Chondrocyte (in vitro differentiated cells): Measurements from ENCODE around the gene TSPYL1. TPM values are rescaled to one million over a fixed set of nuclear protein-coding genes. Genes with fewer than 3 reads are reported as not detected.

Experiments
- DNase-seq: peaks from one replicate; pipeline ENCODE4 v3.0.0; 2021; ENCODE audit warnings: mixed read lengths, low spot score
- H3K27ac Mint-ChIP-seq: one replicate; pipeline ENCODE4 v1.8.0; 2021; ENCODE audit warnings: mild to moderate bottlenecking, moderate library complexity, mixed read lengths; ENCODE audit not compliant: unreplicated experiment
- H3K27me3 Mint-ChIP-seq: 2 replicates; pipeline ENCODE4 v1.8.0; 2021; ENCODE audit warnings: low read depth, mixed read lengths
- H3K36me3 Mint-ChIP-seq: 2 replicates; pipeline ENCODE4 v1.8.0; 2021; ENCODE audit warnings: low read depth, mixed read lengths
- H3K4me1 Mint-ChIP-seq: 2 replicates; pipeline ENCODE4 v1.8.0; 2021; ENCODE audit warnings: low read depth, mild to moderate bottlenecking, mixed read lengths
- H3K4me3 Mint-ChIP-seq: one replicate; pipeline ENCODE4 v1.8.0; 2021; ENCODE audit warnings: mild to moderate bottlenecking, moderate library complexity, mixed read lengths; ENCODE audit not compliant: unreplicated experiment
- H3K9me3 Mint-ChIP-seq: 2 replicates; pipeline ENCODE4 v1.8.0; 2021; ENCODE audit warnings: low read depth, mixed read lengths
- CTCF ChIP-seq: fragments of 200-600 bp; sonication (generic); IDR thresholded peaks from 2 replicates; pipeline ENCODE4 v1.5.0; 2021; ENCODE audit warnings: antibody characterized with exemption, mild to moderate bottlenecking, moderate library complexity
- total RNA-seq: library from RNA; stranded (reverse); gene quantifications from 3 replicates; pipeline ENCODE4 v1.2.1, GENCODE V29; 2021

Gene TSPYL1
- total RNA-seq, 1 donor from 2014 or later = 66.0 TPM

- Mint-ChIP-seq H3K9me3 (no peaks in the 10 kb centered on the region), H3K27me3 (no peaks in the 10 kb centered on the region), H3K27ac (peak overlapping the region; percentile 98), H3K4me1 (peaks cover 55% of the 10 kb centered on the region), H3K36me3 (peaks cover 13% of the 10 kb centered on the region), H3K4me3 (peak overlapping the region; percentile 99)
- no peak for DNase-seq
- no peak for TF ChIP-seq CTCF
Observed at GRCh38 chr6:116280161-116280932, 617 bp upstream of the TSPYL1 start.

GRCh38 chr6:116278854-116279231, 887 bp downstream of the TSPYL1 start:
- peaks cover 59% of the 10 kb centered on the region for H3K4me1 Mint-ChIP-seq
- no peak for TF ChIP-seq CTCF
- H3K4me3 Mint-ChIP-seq = peak overlapping the region; percentile 99
- H3K27me3 Mint-ChIP-seq = no peaks in the 10 kb centered on the region
- DNase-seq = peak; percentile 49
- H3K27ac Mint-ChIP-seq = peak overlapping the region; percentile 98
- no peaks in the 10 kb centered on the region for H3K9me3 Mint-ChIP-seq
- H3K36me3 Mint-ChIP-seq = peaks cover 14% of the 10 kb centered on the region

- DNase-seq = no peak
- Mint-ChIP-seq H3K27ac (peak overlapping the region; percentile 98), H3K4me3 (peak overlapping the region; percentile 99), H3K4me1 (peaks cover 59% of the 10 kb centered on the region), H3K27me3 (no peaks in the 10 kb centered on the region), H3K9me3 (no peaks in the 10 kb centered on the region), H3K36me3 (peaks cover 15% of the 10 kb centered on the region)
- no peak for TF ChIP-seq CTCF
Observed at GRCh38 chr6:116278481-116278829, 1.3 kb downstream of the TSPYL1 start.

DNA sequence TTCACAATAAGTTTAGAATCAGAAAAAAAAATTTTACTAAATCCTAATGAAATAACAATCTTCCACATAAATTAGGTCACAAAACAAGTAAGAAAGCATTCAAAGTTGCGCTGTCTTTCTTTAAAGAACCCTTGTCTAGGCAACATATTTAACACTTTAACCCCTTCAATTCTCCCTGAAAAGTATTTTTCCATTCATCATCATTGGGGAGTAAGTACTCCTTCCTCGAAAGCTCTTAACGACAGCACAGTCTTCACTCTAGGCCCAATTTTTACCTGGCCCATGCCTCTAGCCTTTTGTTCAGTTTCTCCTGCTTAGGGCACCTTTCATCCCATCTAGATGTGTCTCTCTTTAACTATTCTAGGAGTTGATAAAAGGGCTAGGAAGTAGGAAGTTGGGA, 2.6 kb downstream of the TSPYL1 start:
- peaks cover 16% of the 10 kb centered on the region for H3K36me3 Mint-ChIP-seq
- H3K27me3 Mint-ChIP-seq = no peaks in the 10 kb centered on the region
- TF ChIP-seq CTCF = no peak
- peak overlapping the region; percentile 99 for H3K4me3 Mint-ChIP-seq
- H3K27ac Mint-ChIP-seq = peak overlapping the region; percentile 11
- H3K4me1 Mint-ChIP-seq = peaks cover 56% of the 10 kb centered on the region
- H3K9me3 Mint-ChIP-seq = no peaks in the 10 kb centered on the region
- DNase-seq = no peak

DNA sequence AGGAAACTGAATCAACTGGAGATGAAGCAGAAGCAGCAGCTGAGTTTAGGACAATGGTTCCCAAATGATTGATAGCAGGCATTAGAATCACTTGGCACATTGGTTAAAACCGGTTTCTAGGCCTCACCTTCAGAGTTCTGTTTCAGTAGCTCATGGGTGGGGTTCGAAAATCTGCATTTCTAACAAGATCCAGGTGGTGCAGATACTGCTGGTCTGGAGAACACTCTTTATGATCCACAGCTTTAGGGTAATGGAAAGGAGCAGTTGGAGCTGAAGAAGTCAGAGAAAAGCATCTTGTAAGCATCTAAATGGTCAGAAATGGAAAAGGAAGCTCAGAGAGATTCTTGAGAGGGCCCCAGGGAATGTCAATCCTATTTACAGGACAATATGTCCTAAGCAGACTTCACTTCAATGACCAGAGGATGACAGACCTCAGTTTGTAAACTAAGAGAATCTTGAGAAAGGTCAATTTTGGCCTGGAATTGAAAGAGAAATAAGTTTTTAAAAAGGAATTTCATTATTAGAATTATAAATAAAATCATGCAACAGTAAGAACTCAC, 8.5 kb downstream of the TSPYL1 start:
- TF ChIP-seq CTCF = no peak
- Mint-ChIP-seq H3K4me3 (no peak overlapping the region), H3K9me3 (no peaks in the 10 kb centered on the region), H3K27me3 (no peaks in the 10 kb centered on the region), H3K36me3 (peaks cover 7% of the 10 kb centered on the region), H3K27ac (no peak overlapping the region), H3K4me1 (peaks cover 20% of the 10 kb centered on the region)
- no peak for DNase-seq
